ENCODE measurements around the gene BMX. TPM values are rescaled to one million over a fixed set of nuclear protein-coding genes. Genes with fewer than 3 reads are reported as not detected.

Gene BMX
- total RNA-seq (ENCODE audit: low replicate concordance): 0.12 and 0.53 TPM in 2 replicates

GRCh38 chrX:15500497-15500966 is at the start of gene BMX:
Gene BMX (plus strand): TSS chrX:15500807. CDS start chrX:15508354, 7,547 bp downstream.

GRCh38 chrX:15493118-15493962 is 7.3 kb upstream of the BMX start, which contains the start of gene PIR:
Gene PIR (minus strand): TSS chrX:15493333. CDS start chrX:15491257, 2,076 bp downstream.

GRCh38 chrX:15600745-15601144 is 100.1 kb downstream of the BMX start, which contains the start of gene ACE2:
Gene ACE2 (minus strand): TSS chrX:15600960. CDS start chrX:15600911, 49 bp downstream.

Other genes with a start within 250 kb of the BMX start
- not detected in 2 replicates for gene ASB9, start 230.7 kb upstream of the BMX start, total RNA-seq (ENCODE audit: low replicate concordance)
- 0.23 TPM in 1 of 2 replicates, not detected in the other for gene ASB11, start 185.2 kb upstream of the BMX start, total RNA-seq (ENCODE audit: low replicate concordance)
- gene PIGA, start 165.3 kb upstream of the BMX start, total RNA-seq (ENCODE audit: low replicate concordance): 5.7 and 7.6 TPM in 2 replicates
- under 0.01 and 0.08 TPM in 2 replicates for gene VEGFD, start 116.4 kb upstream of the BMX start, total RNA-seq (ENCODE audit: low replicate concordance)
- gene PIR, start 7.5 kb upstream of the BMX start, total RNA-seq (ENCODE audit: low replicate concordance): 1.8 and 12.3 TPM in 2 replicates
- 0.30 TPM in 1 of 2 replicates, not detected in the other for gene ACE2, start 100.2 kb downstream of the BMX start, total RNA-seq (ENCODE audit: low replicate concordance)
- gene CLTRN, start 164.0 kb downstream of the BMX start, total RNA-seq (ENCODE audit: low replicate concordance): 0.47 TPM in 1 of 2 replicates, not detected in the other
- 3.2 and 8.9 TPM in 2 replicates for gene CA5B, start 237.5 kb downstream of the BMX start, total RNA-seq (ENCODE audit: low replicate concordance)

Measured in smooth muscle cell of the coronary artery (primary cell).